Endodermal cell (in vitro differentiated cells): ENCODE results near the gene MEGF11. TPM values are rescaled to one million over a fixed set of nuclear protein-coding genes. Genes with fewer than 3 reads are reported as not detected.
A peak's percentile ranks its signal among the peaks of the same experiment; 100 is the strongest.

Source experiments
- DNase-seq: peaks from one replicate; pipeline ENCODE4 v3.0.0-alpha.2; 2017
- H3K27ac ChIP-seq: 2 replicates; pipeline ENCODE4 v1.5.1; 2013; ENCODE audit warnings: mild to moderate bottlenecking, low read depth, low read length, moderate library complexity
- H3K27me3 ChIP-seq: 2 replicates; pipeline ENCODE4 v1.6.1; 2013; ENCODE audit warnings: mild to moderate bottlenecking, low read length, moderate library complexity; ENCODE audit not compliant: insufficient read depth, control insufficient read depth, poor library complexity, severe bottlenecking
- H3K36me3 ChIP-seq: 2 replicates; pipeline ENCODE4 v1.7.0; 2013; ENCODE audit warnings: mild to moderate bottlenecking, low read length, moderate library complexity; ENCODE audit not compliant: control insufficient read depth, insufficient read depth
- H3K4me1 ChIP-seq: one replicate; pipeline ENCODE4 v1.7.0; 2013; ENCODE audit warnings: low read length; ENCODE audit not compliant: control insufficient read depth, insufficient read depth
- H3K4me3 ChIP-seq: 2 replicates; pipeline ENCODE4 v1.5.1; 2013; ENCODE audit warnings: mild to moderate bottlenecking, low read length, moderate library complexity
- H3K9ac ChIP-seq: 2 replicates; pipeline ENCODE4 v1.6.1; 2013; ENCODE audit warnings: mild to moderate bottlenecking, low read length, moderate library complexity; ENCODE audit not compliant: poor library complexity, severe bottlenecking; ENCODE audit errors: extremely low read depth
- H3K9me3 ChIP-seq: 2 replicates; pipeline ENCODE4 v1.6.1; 2013; ENCODE audit warnings: mild to moderate bottlenecking, low read length, moderate library complexity; ENCODE audit not compliant: control insufficient read depth
- H3K27ac Mint-ChIP-seq: 2 replicates; pipeline ENCODE4 v1.8.0; 2020; ENCODE audit warnings: mixed read lengths
- H3K27me3 Mint-ChIP-seq: 2 replicates; pipeline ENCODE4 v1.8.0; 2021; ENCODE audit warnings: mild to moderate bottlenecking, mixed read lengths; ENCODE audit not compliant: insufficient read depth
- H3K36me3 Mint-ChIP-seq: 2 replicates; pipeline ENCODE4 v1.8.0; 2020; ENCODE audit warnings: low read depth, mixed read lengths
- H3K4me1 Mint-ChIP-seq: 2 replicates; pipeline ENCODE4 v1.8.0; 2020; ENCODE audit warnings: mixed read lengths
- H3K4me3 Mint-ChIP-seq: 2 replicates; pipeline ENCODE4 v1.8.0; 2020; ENCODE audit warnings: mild to moderate bottlenecking, moderate library complexity, mixed read lengths
- H3K9me3 Mint-ChIP-seq: 2 replicates; pipeline ENCODE4 v1.8.0; 2020; ENCODE audit warnings: mild to moderate bottlenecking, mixed read lengths
- whole genome bisulfite sequencing, 2 experiments: methylation state at CpG; one replicate each; pipeline versions ENCODE4 v1.1.5 to v1.1.7; 2013; ENCODE audit warnings: missing lambda C conversion rate in 2 of 2, mixed read lengths in 1 of 2; ENCODE audit not compliant: insufficient coverage in 1 of 2, insufficient read length in 1 of 2; 5-methylcytosine and 5-hydroxymethylcytosine counted together
- total RNA-seq, 2 donors: library from RNA; stranded (reverse); fragmentation: NEBNext Ultra II Directional in 1 of 2; extraction: Animal tissue kit (Norgen Biotek cat#: 25700) in 1 of 2; gene quantifications; 2 replicates in 1 of 2; 3 replicates in 1 of 2; pipeline ENCODE4 v1.2.1, GENCODE V29; 2021
- TF ChIP-seq, protein P1 (sequence below): fragments of 200-600 bp; sonication (generic); conservative IDR thresholded peaks from 2 replicates; pipeline ENCODE4 v1.5.0; 2021; ENCODE audit warnings: antibody characterized with exemption, mild to moderate bottlenecking

Gene MEGF11
- total RNA-seq, 2 donors from 2014 or later, result 0.73 to 1.2 TPM

GRCh38 chr15:66089509-66089908, 164.0 kb downstream of the MEGF11 start:
- no peaks in the 10 kb centered on the region for H3K36me3 ChIP-seq
- H3K9me3 ChIP-seq, result no peaks in the 10 kb centered on the region
- H3K27me3 ChIP-seq, result no peaks in the 10 kb centered on the region
- H3K9me3 Mint-ChIP-seq, result peaks cover 7% of the 10 kb centered on the region
- DNase-seq, result no peak
- no peaks in the 10 kb centered on the region for H3K27me3 Mint-ChIP-seq
- no peak overlapping the region for H3K27ac Mint-ChIP-seq
- H3K4me3 ChIP-seq, result no peak overlapping the region
- H3K4me1 Mint-ChIP-seq, result peaks cover 4% of the 10 kb centered on the region
- TF ChIP-seq, protein P1, sequence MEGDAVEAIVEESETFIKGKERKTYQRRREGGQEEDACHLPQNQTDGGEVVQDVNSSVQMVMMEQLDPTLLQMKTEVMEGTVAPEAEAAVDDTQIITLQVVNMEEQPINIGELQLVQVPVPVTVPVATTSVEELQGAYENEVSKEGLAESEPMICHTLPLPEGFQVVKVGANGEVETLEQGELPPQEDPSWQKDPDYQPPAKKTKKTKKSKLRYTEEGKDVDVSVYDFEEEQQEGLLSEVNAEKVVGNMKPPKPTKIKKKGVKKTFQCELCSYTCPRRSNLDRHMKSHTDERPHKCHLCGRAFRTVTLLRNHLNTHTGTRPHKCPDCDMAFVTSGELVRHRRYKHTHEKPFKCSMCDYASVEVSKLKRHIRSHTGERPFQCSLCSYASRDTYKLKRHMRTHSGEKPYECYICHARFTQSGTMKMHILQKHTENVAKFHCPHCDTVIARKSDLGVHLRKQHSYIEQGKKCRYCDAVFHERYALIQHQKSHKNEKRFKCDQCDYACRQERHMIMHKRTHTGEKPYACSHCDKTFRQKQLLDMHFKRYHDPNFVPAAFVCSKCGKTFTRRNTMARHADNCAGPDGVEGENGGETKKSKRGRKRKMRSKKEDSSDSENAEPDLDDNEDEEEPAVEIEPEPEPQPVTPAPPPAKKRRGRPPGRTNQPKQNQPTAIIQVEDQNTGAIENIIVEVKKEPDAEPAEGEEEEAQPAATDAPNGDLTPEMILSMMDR, result no peak
- WGBS, 2 experiments, result 96 to 97% methylated on average over 3 to 4 of the region's 5 CpGs
- no peak overlapping the region for H3K27ac ChIP-seq
- no peak overlapping the region for H3K4me3 Mint-ChIP-seq
- H3K4me1 ChIP-seq, result peaks cover 2% of the 10 kb centered on the region
- no peaks in the 10 kb centered on the region for H3K36me3 Mint-ChIP-seq
- no peak overlapping the region for H3K9ac ChIP-seq

DNA sequence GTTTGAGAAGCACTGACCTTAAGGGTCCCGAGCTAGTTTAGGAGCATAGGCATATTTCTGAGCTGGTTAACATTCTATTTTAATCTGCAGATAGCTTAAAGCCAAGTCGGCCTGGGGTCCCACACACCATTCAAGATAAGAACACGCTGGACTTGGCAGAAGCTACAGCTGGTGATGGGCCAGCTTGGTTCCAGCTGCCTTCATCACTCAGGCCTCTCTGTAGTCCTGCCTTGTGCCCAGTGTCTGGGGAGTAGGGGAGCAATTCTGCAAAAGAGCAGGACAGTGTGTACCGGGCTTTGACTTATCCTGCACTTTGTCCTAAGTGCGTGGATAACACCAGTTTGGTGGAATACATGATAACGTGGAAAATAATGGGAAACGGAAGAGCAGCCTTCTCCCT, 164.5 kb downstream of the MEGF11 start:
- Mint-ChIP-seq H3K9me3 (peaks cover 11% of the 10 kb centered on the region), H3K36me3 (no peaks in the 10 kb centered on the region), H3K27ac (no peak overlapping the region), H3K4me1 (peaks cover 4% of the 10 kb centered on the region), H3K4me3 (no peak overlapping the region), H3K27me3 (no peaks in the 10 kb centered on the region)
- peak; percentile 20 for DNase-seq
- H3K9me3 ChIP-seq, result no peaks in the 10 kb centered on the region
- H3K27ac ChIP-seq, result no peak overlapping the region
- H3K4me1 ChIP-seq, result peaks cover 2% of the 10 kb centered on the region
- H3K27me3 ChIP-seq, result no peaks in the 10 kb centered on the region
- no peak overlapping the region for H3K9ac ChIP-seq
- no peak overlapping the region for H3K4me3 ChIP-seq
- WGBS, 2 experiments, result 93% methylated on average over 4 to 7 of the region's 7 CpGs
- no peaks in the 10 kb centered on the region for H3K36me3 ChIP-seq
- TF ChIP-seq, protein P1, result no peak

GRCh38 chr15:66085128-66085527, 168.4 kb downstream of the MEGF11 start:
- H3K9me3 Mint-ChIP-seq, result peaks cover 12% of the 10 kb centered on the region
- no peaks in the 10 kb centered on the region for H3K27me3 Mint-ChIP-seq
- no peak overlapping the region for H3K27ac Mint-ChIP-seq
- TF ChIP-seq, protein P1, result peak; percentile 71
- Histone ChIP-seq H3K4me3 (no peak overlapping the region), H3K9ac (no peak overlapping the region), H3K9me3 (no peaks in the 10 kb centered on the region), H3K27ac (no peak overlapping the region), H3K4me1 (no peaks in the 10 kb centered on the region), H3K27me3 (no peaks in the 10 kb centered on the region), H3K36me3 (no peaks in the 10 kb centered on the region)
- H3K36me3 Mint-ChIP-seq, result no peaks in the 10 kb centered on the region
- peak; percentile 85 for DNase-seq
- 76 to 86% methylated on average over 4 to 6 of the region's 6 CpGs for WGBS, 2 experiments
- H3K4me1 Mint-ChIP-seq, result peaks cover 2% of the 10 kb centered on the region
- H3K4me3 Mint-ChIP-seq, result no peak overlapping the region
